IMR-90 (cell line): ENCODE results near the gene CFAP45.

Source experiments
- CEBPB ChIP-seq: IDR thresholded peaks from 2 replicates; pipeline ENCODE4 v1.6.1; 2012; ENCODE audit warnings: low read depth, low read length, improper control_type of control experiment
- POLR2A ChIP-seq: IDR thresholded peaks from 2 replicates; pipeline ENCODE4 v1.6.1; 2012; ENCODE audit warnings: mild to moderate bottlenecking, low read depth, low read length
- RAD21 ChIP-seq: IDR thresholded peaks from 2 replicates; pipeline ENCODE4 v1.6.1; 2012; ENCODE audit warnings: low read length, improper control_type of control experiment
- SMC3 ChIP-seq: fragments of 150-350 bp; IDR thresholded peaks from 2 replicates; pipeline ENCODE4 v1.6.1; 2016; ENCODE audit warnings: low read depth, mild to moderate bottlenecking, antibody characterized with exemption, low read length, moderate library complexity
- TF ChIP-seq, protein P1 (sequence below): conservative IDR thresholded peaks from 2 replicates; pipeline ENCODE4 v1.5.1; 2012; ENCODE audit warnings: mild to moderate bottlenecking, low read depth, low read length, improper control_type of control experiment

DNA sequence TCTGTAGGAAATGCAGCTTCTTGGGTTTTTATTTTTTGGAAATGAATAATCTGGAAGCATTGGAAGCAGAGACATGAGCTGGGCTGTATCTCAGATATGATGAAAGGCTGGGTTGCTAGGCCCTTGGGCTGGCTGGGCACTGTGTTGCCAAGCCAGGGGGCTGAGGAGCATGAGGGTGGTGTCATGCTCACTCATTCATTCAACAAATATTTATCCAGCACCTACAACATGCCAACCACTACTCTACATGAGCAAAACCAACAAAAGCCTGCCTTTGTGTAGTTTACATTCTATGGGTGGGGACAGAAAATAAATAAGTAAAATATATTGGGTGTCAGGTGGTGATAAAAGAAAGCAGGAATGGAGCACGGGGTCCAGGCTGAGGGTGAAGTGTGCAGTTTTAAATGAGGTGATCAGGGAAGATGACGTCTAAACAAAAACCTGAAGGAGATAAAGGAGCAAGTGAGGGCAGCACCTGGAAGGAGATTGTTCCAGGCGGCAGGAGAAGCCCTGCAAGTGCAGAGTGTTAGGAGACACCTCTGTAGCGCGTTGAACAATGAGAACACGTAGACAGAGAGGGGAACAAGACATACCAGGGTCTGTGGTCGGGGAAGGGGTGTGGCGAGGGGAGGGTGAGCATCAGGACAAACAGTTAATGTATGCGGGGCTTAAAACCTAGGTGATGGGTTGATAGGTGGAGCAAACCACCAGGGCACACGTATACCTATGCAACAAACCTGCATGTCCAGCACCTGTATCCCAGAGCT lies 14.5 kb upstream of the CFAP45 start:
- TF ChIP-seq CEBPB (no peak), RAD21 (no peak), POLR2A (no peak), SMC3 (no peak)
- TF ChIP-seq, protein P1, sequence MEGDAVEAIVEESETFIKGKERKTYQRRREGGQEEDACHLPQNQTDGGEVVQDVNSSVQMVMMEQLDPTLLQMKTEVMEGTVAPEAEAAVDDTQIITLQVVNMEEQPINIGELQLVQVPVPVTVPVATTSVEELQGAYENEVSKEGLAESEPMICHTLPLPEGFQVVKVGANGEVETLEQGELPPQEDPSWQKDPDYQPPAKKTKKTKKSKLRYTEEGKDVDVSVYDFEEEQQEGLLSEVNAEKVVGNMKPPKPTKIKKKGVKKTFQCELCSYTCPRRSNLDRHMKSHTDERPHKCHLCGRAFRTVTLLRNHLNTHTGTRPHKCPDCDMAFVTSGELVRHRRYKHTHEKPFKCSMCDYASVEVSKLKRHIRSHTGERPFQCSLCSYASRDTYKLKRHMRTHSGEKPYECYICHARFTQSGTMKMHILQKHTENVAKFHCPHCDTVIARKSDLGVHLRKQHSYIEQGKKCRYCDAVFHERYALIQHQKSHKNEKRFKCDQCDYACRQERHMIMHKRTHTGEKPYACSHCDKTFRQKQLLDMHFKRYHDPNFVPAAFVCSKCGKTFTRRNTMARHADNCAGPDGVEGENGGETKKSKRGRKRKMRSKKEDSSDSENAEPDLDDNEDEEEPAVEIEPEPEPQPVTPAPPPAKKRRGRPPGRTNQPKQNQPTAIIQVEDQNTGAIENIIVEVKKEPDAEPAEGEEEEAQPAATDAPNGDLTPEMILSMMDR, result no peak
